Measurements from ENCODE around the gene UCMA.

Gene UCMA

DNA sequence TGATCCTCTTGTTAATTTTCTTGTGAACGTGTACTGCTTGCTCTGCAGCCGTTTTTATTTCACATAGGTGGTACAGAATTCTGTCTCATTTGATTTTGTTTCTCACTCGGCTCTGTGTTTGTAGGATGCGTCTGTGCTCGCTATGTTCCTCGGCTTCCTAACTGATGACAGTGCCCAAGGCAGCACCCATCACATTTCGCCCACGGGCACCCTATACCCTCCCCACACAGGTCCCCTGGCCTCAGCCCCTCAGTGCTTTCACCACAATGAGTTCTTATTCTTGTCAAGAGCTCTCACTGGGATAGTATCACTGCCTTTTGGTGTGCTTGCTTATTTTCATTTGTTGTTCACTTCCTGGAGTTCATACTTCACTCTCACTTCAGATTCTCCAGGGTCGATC lies 28.1 kb downstream of the UCMA start:
- no peak for TF ChIP-seq CTCF (IDR thresholded peaks at IDR 0.05; ENCODE audit: borderline replicate concordance, insufficient read depth, low read depth, low read length)
- no peak overlapping the region for H3K4me3 ChIP-seq (ENCODE audit: low read depth, low read length)

- TF ChIP-seq CTCF (IDR thresholded peaks at IDR 0.05; ENCODE audit: borderline replicate concordance, insufficient read depth, low read depth, low read length), result no peak
- H3K4me3 ChIP-seq (ENCODE audit: low read depth, low read length), result no peak overlapping the region
Measured at GRCh38 chr10:13201132-13201531, 33.0 kb downstream of the UCMA start.

DNA sequence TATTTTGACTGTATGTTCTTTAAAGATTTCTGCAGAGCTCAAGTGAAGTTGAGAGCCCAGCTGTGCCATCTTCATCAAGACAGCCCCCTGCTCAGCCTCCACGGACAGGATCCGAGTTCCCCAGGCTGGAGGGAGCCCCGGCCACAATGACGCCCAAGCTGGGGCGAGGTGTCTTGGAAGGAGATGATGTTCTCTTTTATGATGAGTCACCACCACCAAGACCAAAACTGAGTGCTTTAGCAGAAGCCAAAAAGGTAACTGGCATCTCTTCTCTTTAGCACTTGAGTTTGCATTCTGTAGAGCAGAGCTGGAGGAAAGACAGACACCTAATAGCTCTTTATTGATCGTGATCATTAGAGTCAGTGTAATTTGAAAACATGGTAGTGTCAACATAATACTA lies 39.2 kb downstream of the UCMA start:
- no peak for TF ChIP-seq CTCF (IDR thresholded peaks at IDR 0.05; ENCODE audit: borderline replicate concordance, insufficient read depth, low read depth, low read length)
- H3K4me3 ChIP-seq (ENCODE audit: low read depth, low read length), result no peak overlapping the region

DNA sequence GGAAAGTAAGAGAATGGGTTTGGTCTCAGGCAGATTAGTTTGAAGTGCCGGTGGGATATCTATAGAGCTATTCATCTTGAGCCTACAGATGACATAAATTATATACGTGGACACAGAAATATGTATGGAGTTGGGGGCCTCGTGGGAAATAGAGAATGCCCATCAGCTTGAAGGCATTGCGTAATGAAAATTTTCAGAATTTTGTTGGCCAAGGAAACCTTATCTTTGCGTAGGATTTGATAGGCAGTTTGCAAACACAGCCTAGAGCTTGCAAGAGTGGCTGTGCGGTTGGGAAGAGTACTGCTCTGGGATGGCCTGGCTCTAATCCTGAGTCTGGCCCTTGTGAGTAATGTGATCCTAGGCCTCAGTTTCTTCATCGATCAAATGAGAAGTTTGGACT lies 40.5 kb downstream of the UCMA start:
- no peak for TF ChIP-seq CTCF (IDR thresholded peaks at IDR 0.05; ENCODE audit: borderline replicate concordance, insufficient read depth, low read depth, low read length)
- no peak overlapping the region for H3K4me3 ChIP-seq (ENCODE audit: low read depth, low read length)

DNA sequence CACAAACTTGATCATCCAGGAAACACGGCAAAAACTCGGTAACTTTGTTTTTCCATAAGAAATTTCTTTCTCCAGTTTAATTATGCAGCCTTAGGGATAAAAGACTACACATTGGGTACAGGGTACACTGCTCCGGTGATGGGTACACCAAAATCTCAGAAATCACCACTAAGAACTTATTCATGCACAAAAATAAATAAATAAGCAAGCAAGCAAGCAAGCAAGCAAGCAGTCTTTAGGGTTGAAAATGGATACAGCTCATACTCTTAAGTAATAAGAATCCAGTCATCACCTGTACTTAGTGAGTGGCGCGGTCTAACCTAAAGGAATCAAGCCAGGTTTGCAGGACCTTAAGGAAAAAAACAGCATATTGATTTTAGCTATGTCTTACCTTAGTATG lies 42.8 kb downstream of the UCMA start:
- H3K4me3 ChIP-seq (ENCODE audit: low read depth, low read length), result no peak overlapping the region
- no peak for TF ChIP-seq CTCF (IDR thresholded peaks at IDR 0.05; ENCODE audit: borderline replicate concordance, insufficient read depth, low read depth, low read length)

GRCh38 chr10:13190816-13191215 lies 43.4 kb downstream of the UCMA start:
- TF ChIP-seq CTCF (IDR thresholded peaks at IDR 0.05; ENCODE audit: borderline replicate concordance, insufficient read depth, low read depth, low read length), result no peak
- H3K4me3 ChIP-seq (ENCODE audit: low read depth, low read length), result no peak overlapping the region

- no peak for TF ChIP-seq CTCF (IDR thresholded peaks at IDR 0.05; ENCODE audit: borderline replicate concordance, insufficient read depth, low read depth, low read length)
- H3K4me3 ChIP-seq (ENCODE audit: low read depth, low read length), result no peak overlapping the region
Measured at GRCh38 chr10:13189961-13190360, 44.2 kb downstream of the UCMA start.

Measured in GM12875 (cell line).